HepG2 (cell line): ENCODE data around the gene SLC1A3. TPM values are rescaled to one million over a fixed set of nuclear protein-coding genes. Genes with fewer than 3 reads are reported as not detected.

Experiments
- ATAC-seq: fragments of 200-7000 bp; cut with Tn5 transposase; 3 replicates; pipeline ENCODE4 v1.9.1; 2020; ENCODE audit warnings: mild to moderate bottlenecking, moderate library complexity
- BruUV-seq: library from RNA; stranded (reverse); fragments of 400-500 nt; replicated peaks from 2 replicates; lab custom pipeline; 2021; lab: Mats Ljungman, UMichigan
- CTCF ChIA-PET: fragments of 300-600 bp; formaldehyde crosslinking; extraction: SDS; loops from one replicate; lab custom pipeline; 2021; ENCODE audit warnings: low total read pairs, inconsistent platforms, low intra/inter-chr PET ratio; lab: Yijun Ruan, JAX
- POLR2A ChIA-PET: fragments of 350-600 bp; sonication (Branson Sonifier 250); formaldehyde crosslinking; loops from one replicate; lab custom pipeline; 2020; ENCODE audit warnings: antibody characterized with exemption, inconsistent platforms; lab: Yijun Ruan, JAX
- DNase-seq: peaks from one replicate; pipeline ENCODE4 v3.0.0-alpha.2; 2015; ENCODE audit warnings: low spot score
- FAIRE-seq: peaks from 3 replicates; lab custom pipeline; 2011; peaks lifted over from hg19 to GRCh38; lab: Jason Lieb, UNC
- H2AFZ ChIP-seq: one replicate; pipeline ENCODE4 v1.6.1; 2011; ENCODE audit warnings: low read length, inconsistent platforms
- H3K27ac ChIP-seq: fragments of 300-600 bp; 3 replicates; pipeline ENCODE4 v1.8.0; 2011; ENCODE audit warnings: mixed run types, mild to moderate bottlenecking, mixed read lengths, low read length, inconsistent platforms; ENCODE audit not compliant: insufficient read depth; ENCODE audit errors: extremely low read length
- H3K27me3 ChIP-seq, 2 experiments: fragments of 200-600 bp in 1 of 2; 2 replicates in 1 of 2; 3 replicates in 1 of 2; pipeline versions ENCODE4 v1.6.0 to v1.8.0; 2011; ENCODE audit warnings: low read length in 2 of 2, mild to moderate bottlenecking in 2 of 2, moderate library complexity in 2 of 2, inconsistent platforms in 1 of 2; ENCODE audit not compliant: insufficient read depth in 2 of 2, control insufficient read depth in 1 of 2
- H3K36me3 ChIP-seq, 2 experiments: fragments of 200-600 bp in 1 of 2; replicated peaks in 1 of 2; 2 replicates in 1 of 2; 3 replicates in 1 of 2; pipeline versions ENCODE4 v1.5.1 to v1.8.0; 2011; ENCODE audit warnings: low read length in 2 of 2, inconsistent platforms in 1 of 2; ENCODE audit not compliant: insufficient read depth in 2 of 2, control insufficient read depth in 1 of 2
- H3K4me1 ChIP-seq: 2 replicates; pipeline ENCODE4 v1.5.1; 2012; ENCODE audit warnings: low read length, inconsistent platforms; ENCODE audit not compliant: insufficient read depth
- H3K4me2 ChIP-seq: 2 replicates; pipeline ENCODE4 v1.6.0; 2011; ENCODE audit warnings: low read depth, low read length, inconsistent platforms
- H3K4me3 ChIP-seq, 3 experiments: fragments of 200-600 bp in 1 of 3; sonication (generic), shearing (Covaris generic) in 1 of 3; replicated peaks in 1 of 3; 2 replicates each; pipeline ENCODE4 v1.5.1; 2011 to 2016; ENCODE audit warnings: low read length in 3 of 3, inconsistent platforms in 2 of 3, low read depth in 2 of 3, mild to moderate bottlenecking in 2 of 3, control low read depth in 1 of 3, mixed read lengths in 1 of 3; ENCODE audit not compliant: insufficient read depth in 1 of 3
- H3K79me2 ChIP-seq: one replicate; pipeline ENCODE4 v1.6.1; 2011; ENCODE audit warnings: low read length, inconsistent platforms; ENCODE audit not compliant: insufficient read depth
- H3K9ac ChIP-seq: 2 replicates; pipeline ENCODE4 v1.6.0; 2011; ENCODE audit warnings: mild to moderate bottlenecking, low read depth, low read length, inconsistent platforms; ENCODE audit not compliant: insufficient read depth
- H3K9me3 ChIP-seq: 2 replicates; pipeline ENCODE4 v1.5.1; 2012; ENCODE audit warnings: mild to moderate bottlenecking, low read length
- H4K20me1 ChIP-seq: 2 replicates; pipeline ENCODE4 v1.6.0; 2011; ENCODE audit warnings: inconsistent platforms, mild to moderate bottlenecking, low read length, moderate library complexity; ENCODE audit not compliant: insufficient read depth
- BATF2 ChIP-seq: sonication (generic); formaldehyde crosslinking; IDR thresholded peaks from 2 replicates; pipeline ENCODE4 v1.8.0; 2022; ENCODE audit warnings: mild to moderate bottlenecking, missing genetic modification reagents, moderate library complexity
- FLYWCH1 ChIP-seq: sonication (generic); formaldehyde crosslinking; IDR thresholded peaks from 2 replicates; pipeline ENCODE4 v1.8.1; 2023; ENCODE audit warnings: mild to moderate bottlenecking, missing genetic modification reagents
- HNF4A ChIP-seq: sonication (generic); formaldehyde crosslinking; IDR thresholded peaks from 2 replicates; pipeline ENCODE4 v1.4.0; 2020; ENCODE audit warnings: missing genetic modification reagents
- IRF2 ChIP-seq: IDR thresholded peaks from 2 replicates; pipeline ENCODE4 v1.6.1; 2018; ENCODE audit warnings: missing genetic modification reagents, missing compliant biosample characterization
- KAT2B ChIP-seq: fragments of 150-350 bp; IDR thresholded peaks from 2 replicates; pipeline ENCODE4 v1.6.1; 2014; ENCODE audit warnings: low read depth, low read length, borderline replicate concordance
- KLF6 ChIP-seq: IDR thresholded peaks from 2 replicates; pipeline ENCODE4 v1.8.0; 2016; ENCODE audit warnings: missing biosample characterization, missing genetic modification reagents
- NAIF1 ChIP-seq: sonication (generic); formaldehyde crosslinking; IDR thresholded peaks from 2 replicates; pipeline ENCODE4 v1.5.0; 2020; ENCODE audit warnings: mild to moderate bottlenecking, missing genetic modification reagents, borderline replicate concordance
- PAWR ChIP-seq: sonication (generic); formaldehyde crosslinking; IDR thresholded peaks from 2 replicates; pipeline ENCODE4 v1.4.0; 2020; ENCODE audit warnings: missing genetic modification reagents, mild to moderate bottlenecking, borderline replicate concordance
- RNF2 ChIP-seq: fragments of 450-650 bp; conservative IDR thresholded peaks from 2 replicates; pipeline ENCODE4 v1.6.1; 2016; ENCODE audit warnings: low read depth
- TAF15 ChIP-seq: fragments of 200-400 bp; formaldehyde crosslinking; IDR thresholded peaks from one replicate; pipeline ENCODE4 v1.6.1; 2018; ENCODE audit warnings: mild to moderate bottlenecking, low read depth, low read length; ENCODE audit not compliant: poor library complexity, severe bottlenecking
- TARDBP ChIP-seq: sonication (generic); formaldehyde crosslinking; IDR thresholded peaks from 2 replicates; pipeline ENCODE4 v1.8.0; 2022; ENCODE audit warnings: mild to moderate bottlenecking, missing genetic modification reagents
- ZNF383 ChIP-seq: sonication (generic); formaldehyde crosslinking; IDR thresholded peaks from 2 replicates; pipeline ENCODE4 v1.4.0; 2020; ENCODE audit warnings: missing genetic modification reagents, mild to moderate bottlenecking, borderline replicate concordance
- ZNF513 ChIP-seq: sonication (generic); formaldehyde crosslinking; conservative IDR thresholded peaks from 2 replicates; pipeline ENCODE4 v1.5.0; 2020; ENCODE audit warnings: missing genetic modification reagents
- WGBS: methylation state at CpG from one replicate; pipeline ENCODE4 v1.1.6; 2017; ENCODE audit warnings: low lambda C conversion rate; 5-methylcytosine and 5-hydroxymethylcytosine counted together
- in situ Hi-C: cut with HindIII; loops from 2 replicates; pipeline ENCODE4 v1.10.0; 2017; ENCODE audit warnings: low pct_unique_long_range_greater_than_20kb; ENCODE audit not compliant: extremely low pct_ligation_motif_present
- intact Hi-C: fragments of 100-400 bp; cut with micrococcal nuclease; formaldehyde crosslinking; loops from one replicate; pipeline ENCODE4 v1.10.0; 2022; ENCODE audit not compliant: unreplicated experiment
- polyA plus RNA-seq, 8 experiments: library from polyadenylated mRNA; depleted of rRNA in 3 of 8; stranded (reverse) in 7 of 8; unstranded in 1 of 8; fragments of >200 nt; fragmentation: Illumina TruSeq in 4 of 8; extraction: Trizol in 4 of 8; gene quantifications; 2 replicates each; pipeline versions ENCODE4 v1.2.1 to v1.2.3, GENCODE V29; 2011 to 2016; ENCODE audit warnings: low read depth in 4 of 8, missing spikeins in 1 of 8, mixed read lengths in 1 of 8; ENCODE audit not compliant: insufficient read depth in 1 of 8
- total RNA-seq, 5 experiments: library from RNA; depleted of rRNA; stranded (reverse); fragments of >200 nt; fragmentation: Illumina TruSeq; extraction: Trizol; gene quantifications; 2 replicates each; pipeline ENCODE4 v1.2.3, GENCODE V29; 2016; ENCODE audit warnings: low read depth in 1 of 5
- TF ChIP-seq, protein P1 (sequence below): sonication (generic); formaldehyde crosslinking; IDR thresholded peaks from 2 replicates; pipeline ENCODE4 v1.5.0; 2020; ENCODE audit warnings: mild to moderate bottlenecking, low read depth, missing genetic modification reagents, borderline replicate concordance

The SLC1A3 gene
- total and polyA plus RNA-seq, 2 of the 13 experiments (the other 11 are each of a cell fraction or from before 2014, with no cell fraction given), result 0.09 TPM; not detected in 1

DNA sequence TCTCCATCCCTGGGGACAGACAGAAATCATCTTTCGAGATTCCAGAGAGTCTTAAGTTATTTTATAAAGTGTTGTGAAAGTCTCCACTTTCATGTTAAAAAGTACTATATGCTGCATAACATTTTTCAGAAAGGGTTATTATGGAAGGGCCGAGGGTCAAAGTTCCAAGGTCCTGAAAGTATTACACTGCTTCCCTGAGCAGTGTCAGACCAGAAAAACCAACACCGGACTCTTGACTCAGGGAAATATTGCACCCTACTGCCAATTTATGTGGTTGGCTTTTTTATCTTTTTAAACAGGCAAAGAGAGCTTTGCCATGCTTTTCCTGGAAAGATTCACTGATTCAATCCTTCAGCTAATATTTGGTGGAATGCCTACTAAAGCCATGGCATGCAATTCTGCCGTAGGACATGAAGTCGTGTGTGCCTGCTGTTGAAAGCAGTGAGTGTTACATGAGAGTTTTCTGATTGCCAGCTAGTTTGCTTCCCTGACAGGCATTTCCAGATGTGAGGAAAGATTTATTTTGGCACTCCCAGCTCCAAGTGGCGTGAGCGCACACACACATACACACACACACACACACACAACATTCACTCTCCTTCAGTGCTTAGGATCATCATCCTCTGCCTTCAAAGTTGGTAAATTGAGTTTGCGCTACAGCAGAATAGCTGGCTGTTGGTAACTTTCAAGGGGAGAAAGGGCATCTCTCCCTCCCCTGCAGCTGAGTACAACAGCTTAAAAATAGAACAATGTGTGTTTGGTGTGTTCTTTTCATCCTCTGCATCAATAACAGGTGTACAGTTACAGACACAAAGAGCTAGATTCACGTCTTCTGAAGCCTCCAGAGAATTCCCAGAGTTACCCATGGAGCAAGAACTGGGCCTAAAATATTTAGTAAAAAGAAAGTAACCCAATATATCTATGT is 45.6 kb downstream of the SLC1A3 start:
- FAIRE-seq (no peak), DNase-seq (no peak), ATAC-seq (peak; percentile 35; the same call in 1 of the 3 replicates)
- no peak overlapping the region for H3K4me3 ChIP-seq
- no peaks in the 10 kb centered on the region for H3K79me2 ChIP-seq
- no TSS peak for BruUV-seq
- H3K4me1 ChIP-seq, result no peaks in the 10 kb centered on the region
- TF ChIP-seq KLF6 (no peak), HNF4A (CRISPR knock-in tag) (0 out of 2 replicates have a peak, but pooled peaks have one; percentile 5)
- in situ Hi-C loops (no loop called here), intact Hi-C loops (no loop called here)
- H3K4me2 ChIP-seq, result no peak overlapping the region
- H2AFZ ChIP-seq, result no peak overlapping the region
- no peaks in the 10 kb centered on the region for H3K36me3 ChIP-seq
- no peak overlapping the region for H3K27ac ChIP-seq
- POLR2A ChIA-PET, result no interaction called here
- CTCF ChIA-PET, result no interaction called here
- H3K9ac ChIP-seq, result no peak overlapping the region
- 28% methylated on average over 9 of the region's 9 CpGs for WGBS
- no peaks in the 10 kb centered on the region for H4K20me1 ChIP-seq
- H3K27me3 ChIP-seq, result no peaks in the 10 kb centered on the region; a peak in 1 of 5 replicates
- H3K9me3 ChIP-seq, result no peaks in the 10 kb centered on the region

DNA sequence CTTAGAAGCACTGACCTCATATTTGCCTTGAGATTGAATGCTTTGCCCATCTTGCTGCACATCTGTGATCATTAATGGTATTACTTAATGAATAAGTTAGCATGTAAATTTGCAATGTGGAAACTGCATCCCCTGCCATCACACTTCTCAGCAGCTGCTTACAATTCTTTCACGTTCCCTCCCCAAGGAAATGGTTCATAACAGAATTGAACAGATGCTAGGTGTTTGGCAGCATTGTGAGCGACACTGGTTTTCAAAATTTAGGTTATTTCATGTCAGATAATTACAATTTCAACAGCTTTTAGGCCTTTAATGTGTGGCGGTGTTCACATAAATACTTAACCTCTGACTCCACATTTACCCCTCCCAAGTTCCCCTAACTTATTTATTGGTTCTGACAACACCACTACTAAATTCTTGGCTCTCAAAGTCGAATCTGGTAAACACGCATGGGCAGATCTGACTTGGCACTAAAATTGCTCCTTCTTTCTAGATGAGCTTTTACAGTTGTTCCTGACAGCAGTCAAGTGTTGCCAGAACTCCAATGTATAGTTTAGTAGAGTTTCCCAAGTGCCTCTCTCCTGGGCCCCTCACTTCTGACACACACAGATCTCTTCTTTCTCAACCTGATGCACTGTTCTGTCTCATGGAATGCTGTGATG is 46.8 kb downstream of the SLC1A3 start:
- no peaks in the 10 kb centered on the region for H3K4me1 ChIP-seq
- ATAC-seq (no peak), FAIRE-seq (no peak), DNase-seq (no peak)
- no peaks in the 10 kb centered on the region for H4K20me1 ChIP-seq
- H3K36me3 ChIP-seq, result no peaks in the 10 kb centered on the region
- H3K4me2 ChIP-seq, result no peak overlapping the region
- TF ChIP-seq TARDBP (CRISPR knock-in tag) (no peak), IRF2 (CRISPR knock-in tag) (no peak), NAIF1 (CRISPR knock-in tag) (no peak), BATF2 (no peak), TAF15 (no peak), ZNF383 (CRISPR knock-in tag) (no peak), FLYWCH1 (CRISPR knock-in tag) (no peak), KAT2B (no peak), ZNF513 (no peak), PAWR (no peak), RNF2 (no peak)
- TF ChIP-seq, protein P1, sequence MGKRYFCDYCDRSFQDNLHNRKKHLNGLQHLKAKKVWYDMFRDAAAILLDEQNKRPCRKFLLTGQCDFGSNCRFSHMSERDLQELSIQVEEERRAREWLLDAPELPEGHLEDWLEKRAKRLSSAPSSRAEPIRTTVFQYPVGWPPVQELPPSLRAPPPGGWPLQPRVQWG (CRISPR knock-in tag), result no peak
- BruUV-seq, result no TSS peak
- no peaks in the 10 kb centered on the region; a peak in 1 of 5 replicates for H3K27me3 ChIP-seq
- no peak overlapping the region for H2AFZ ChIP-seq
- in situ Hi-C loops, result no loop called here
- H3K9me3 ChIP-seq, result no peaks in the 10 kb centered on the region
- ChIA-PET POLR2A (no interaction called here), CTCF (no interaction called here)
- no peak overlapping the region for H3K27ac ChIP-seq
- no peak overlapping the region for H3K4me3 ChIP-seq
- no peaks in the 10 kb centered on the region for H3K79me2 ChIP-seq
- 33% methylated on average over 5 of the region's 5 CpGs for WGBS
- H3K9ac ChIP-seq, result no peak overlapping the region
- intact Hi-C loops, result no loop called here
